ENCODE data around the gene SH3RF2. TPM values are rescaled to one million over a fixed set of nuclear protein-coding genes. Genes with fewer than 3 reads are reported as not detected.
"Not testable (repeated sequence)": the region's sequence is repeated elsewhere in the genome, so short reads cannot be mapped to it uniquely, and the experiment has no call there.

The SH3RF2 gene
- 9.3 TPM for polyA plus RNA-seq (ENCODE audit: insufficient read length)

- no peak for DNase-seq (ENCODE audit: low read depth)
Measured at GRCh38 chr5:145936401-145937131, at the start of gene SH3RF2. Gene SH3RF2 (plus strand): TSS chr5:145936578. CDS start chr5:145937929, 1,351 bp downstream.

- no peak for DNase-seq (ENCODE audit: low read depth)
Measured at GRCh38 chr5:145887217-145887616, 49.2 kb upstream of the SH3RF2 start.

- DNase-seq (ENCODE audit: low read depth), result no peak
Measured at GRCh38 chr5:145887976-145888574, 48.3 kb upstream of the SH3RF2 start.

DNA sequence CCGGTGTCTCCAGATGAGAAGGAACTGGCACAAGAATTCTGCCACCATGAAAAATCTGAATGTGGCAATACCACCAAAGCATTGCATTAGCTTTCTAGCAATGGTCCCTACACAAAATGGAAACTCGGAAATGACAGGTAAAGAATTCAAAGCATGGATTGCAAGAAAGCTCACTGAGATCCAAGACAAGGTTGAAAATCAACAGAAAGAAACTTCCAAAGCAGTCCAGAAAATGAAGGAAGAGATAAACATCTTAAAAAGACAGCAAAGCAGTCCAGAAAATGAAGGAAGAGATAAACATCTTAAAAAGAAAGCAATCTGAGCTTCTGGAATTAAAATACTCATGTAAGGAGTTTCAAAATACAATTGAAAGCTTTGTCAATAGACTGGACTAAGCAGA is 46.8 kb upstream of the SH3RF2 start:
- no peak for DNase-seq (ENCODE audit: low read depth)

GRCh38 chr5:145891378-145891777 is 45.0 kb upstream of the SH3RF2 start:
- DNase-seq (ENCODE audit: low read depth), result not testable (repeated sequence)

GRCh38 chr5:145898171-145898570 is 38.2 kb upstream of the SH3RF2 start:
- no peak for DNase-seq (ENCODE audit: low read depth)

DNA sequence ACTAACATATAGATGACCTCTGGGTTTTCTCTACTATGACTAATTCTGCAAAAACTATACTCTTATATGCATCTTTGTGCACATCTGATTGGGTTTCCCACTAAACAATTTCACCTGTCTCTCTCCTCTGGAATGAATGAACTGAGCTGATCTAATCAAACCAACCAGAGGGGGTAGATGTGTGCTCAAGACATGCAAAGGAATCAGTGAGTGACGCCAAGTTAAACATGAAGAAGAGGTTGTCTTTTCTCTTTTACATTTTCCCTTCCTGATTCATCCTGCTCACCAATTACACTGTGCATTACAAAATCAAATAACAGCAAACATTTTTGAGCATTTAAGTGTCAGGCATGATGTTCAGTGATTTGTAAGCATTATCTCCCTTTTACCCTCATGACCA is 34.0 kb upstream of the SH3RF2 start:
- no peak for DNase-seq (ENCODE audit: low read depth)

GRCh38 chr5:145903113-145903512 is 33.3 kb upstream of the SH3RF2 start:
- no peak for DNase-seq (ENCODE audit: low read depth)

- no peak for DNase-seq (ENCODE audit: low read depth)
Measured at GRCh38 chr5:145903867-145904266, 32.5 kb upstream of the SH3RF2 start.

DNA sequence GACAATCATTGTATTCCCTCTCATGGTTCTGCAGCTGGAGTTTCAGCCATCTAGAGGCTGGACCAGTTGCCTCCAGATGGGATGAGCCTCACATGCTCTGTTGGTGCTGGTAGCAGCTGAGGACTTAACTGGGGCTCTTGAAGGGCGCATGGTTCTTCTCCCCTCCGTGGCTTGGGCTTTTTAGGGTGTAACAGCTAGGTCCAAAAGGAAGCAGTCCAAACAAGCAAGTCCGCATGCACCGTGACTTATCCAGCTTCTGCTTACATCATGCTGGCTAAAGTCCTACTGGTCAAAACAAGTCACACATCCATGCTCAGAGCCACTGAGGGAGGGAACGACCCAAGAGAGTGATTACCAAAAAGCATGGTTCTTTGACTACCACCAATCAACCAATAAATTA is 31.6 kb upstream of the SH3RF2 start:
- no peak for DNase-seq (ENCODE audit: low read depth)

GRCh38 chr5:145906401-145906800 is 30.0 kb upstream of the SH3RF2 start:
- DNase-seq (ENCODE audit: low read depth), result no peak

DNA sequence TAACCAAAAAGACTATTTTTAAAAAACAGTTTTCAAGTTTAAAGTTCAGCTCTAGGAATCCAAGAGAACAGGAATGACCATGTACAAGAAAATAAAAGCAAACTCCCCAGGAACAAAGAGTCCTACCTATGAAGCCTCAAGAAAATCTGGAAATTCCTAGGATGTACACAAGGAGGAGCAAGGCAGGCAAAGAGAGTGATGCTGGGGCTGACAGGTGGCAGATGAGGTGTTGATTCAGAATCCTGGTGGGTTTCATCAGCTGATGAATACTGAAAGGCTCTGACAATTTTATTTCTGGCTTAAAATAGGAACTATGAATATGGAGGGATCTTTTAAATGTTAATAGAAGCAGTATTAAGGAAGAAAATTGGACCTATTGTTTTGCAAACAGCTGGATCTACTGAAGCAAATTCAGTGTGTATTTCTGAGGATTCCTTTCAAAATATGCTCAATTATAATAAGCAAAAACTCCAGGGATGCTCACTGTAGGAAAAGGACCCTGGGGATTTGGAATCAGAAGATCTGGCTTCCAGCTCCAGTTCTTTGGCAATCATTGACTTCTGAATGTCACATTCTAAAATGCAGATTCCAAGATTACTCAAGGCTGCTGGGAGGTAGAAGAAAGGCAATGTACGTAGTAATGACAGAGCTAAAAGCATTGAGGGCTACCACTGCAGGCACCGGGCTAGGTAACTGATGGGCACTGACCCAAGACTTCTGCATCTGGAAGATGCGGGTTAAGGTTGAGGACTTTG is 28.0 kb upstream of the SH3RF2 start:
- DNase-seq (ENCODE audit: low read depth), result no peak

- no peak for DNase-seq (ENCODE audit: low read depth)
Measured at GRCh38 chr5:145911164-145911563, 25.2 kb upstream of the SH3RF2 start.

DNA sequence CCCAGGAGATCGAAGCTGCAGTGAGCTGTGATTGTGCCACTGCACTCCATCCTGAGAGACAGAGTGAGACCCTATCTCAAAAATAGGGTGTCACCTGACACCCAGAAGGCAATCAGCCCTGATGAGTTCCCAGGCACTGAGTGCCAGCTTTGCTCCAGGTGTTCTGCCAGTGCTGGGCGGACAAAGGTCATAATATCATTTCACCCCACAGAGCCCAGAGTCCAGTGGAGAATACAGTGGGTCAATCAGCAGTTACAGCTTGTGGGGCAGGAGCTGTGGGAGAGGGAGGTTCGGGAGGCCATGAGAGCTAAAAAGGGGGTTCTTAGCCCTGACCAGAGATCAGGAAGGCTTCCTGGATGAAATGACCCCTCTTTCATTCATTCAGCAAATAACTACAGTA is 24.4 kb upstream of the SH3RF2 start:
- no peak for DNase-seq (ENCODE audit: low read depth)

DNA sequence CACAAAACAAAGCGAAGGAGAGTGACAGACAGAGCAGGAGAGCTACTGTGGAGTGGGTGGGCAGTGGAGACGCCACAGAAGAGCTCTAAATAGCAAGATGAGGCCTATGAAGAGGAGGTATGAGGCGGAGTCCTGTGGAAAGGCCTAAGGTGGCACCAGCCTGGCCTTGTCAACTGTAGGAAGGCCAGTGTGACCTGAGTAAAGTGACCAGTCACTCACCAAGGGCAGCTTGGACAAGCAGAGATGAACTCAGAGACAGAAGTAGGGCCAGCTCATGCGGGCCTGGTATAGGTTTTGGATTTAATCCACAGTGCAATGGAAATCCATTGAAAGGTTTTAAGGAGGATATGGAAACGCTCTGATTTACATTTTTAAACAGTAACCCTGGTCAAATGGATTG is 23.8 kb upstream of the SH3RF2 start:
- no peak for DNase-seq (ENCODE audit: low read depth)

DNA sequence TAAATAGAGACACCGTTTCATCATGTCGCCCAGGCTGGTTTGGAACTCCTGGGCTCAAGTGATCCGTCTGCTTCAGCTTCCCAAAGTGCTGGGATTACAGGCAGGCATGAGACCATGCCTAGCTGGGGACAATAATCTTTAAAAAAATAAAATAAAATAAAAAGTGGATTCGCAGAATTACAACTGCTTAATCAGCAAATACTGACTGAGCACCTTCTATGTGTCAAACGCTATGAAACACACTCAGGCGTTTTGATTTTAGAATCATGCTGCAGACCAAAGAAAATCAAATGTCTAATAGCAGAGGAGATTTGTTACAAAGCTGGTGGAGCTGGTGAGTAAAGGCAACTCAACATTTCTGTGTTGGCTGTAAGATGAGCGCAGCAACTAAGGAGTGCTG is 22.7 kb upstream of the SH3RF2 start:
- no peak for DNase-seq (ENCODE audit: low read depth)

DNA sequence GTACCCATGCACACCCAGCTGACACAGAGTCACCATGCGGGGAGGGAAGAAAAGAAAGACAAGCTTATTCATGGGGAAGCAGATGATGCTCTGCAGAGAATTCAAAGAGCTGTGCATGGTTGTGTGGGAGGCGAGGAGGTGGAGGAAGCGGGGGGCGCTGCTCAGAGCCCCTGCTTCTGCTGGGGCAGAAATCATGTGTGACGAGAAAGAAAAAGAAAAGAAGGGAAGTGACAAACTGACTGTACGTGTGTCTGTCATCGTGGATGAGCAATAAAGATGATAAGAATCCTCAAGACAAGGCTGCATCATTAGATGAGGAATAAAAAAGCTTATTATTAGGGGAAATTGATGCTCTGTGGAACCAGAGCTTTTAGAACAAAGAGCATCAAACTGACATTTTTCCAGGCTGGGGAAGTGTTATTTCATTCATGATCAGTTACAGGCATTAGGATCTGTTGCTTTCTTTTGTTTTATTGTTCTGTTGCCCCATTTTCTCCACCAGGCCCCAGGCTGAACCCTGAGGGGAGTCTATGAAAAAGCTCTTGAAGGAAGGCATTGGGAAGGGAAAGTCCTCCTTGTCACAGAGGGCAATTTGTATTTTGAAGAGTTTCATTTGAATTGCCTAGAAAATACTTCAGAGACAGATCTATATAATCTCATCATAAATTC is 20.3 kb upstream of the SH3RF2 start:
- DNase-seq (ENCODE audit: low read depth), result no peak

DNA sequence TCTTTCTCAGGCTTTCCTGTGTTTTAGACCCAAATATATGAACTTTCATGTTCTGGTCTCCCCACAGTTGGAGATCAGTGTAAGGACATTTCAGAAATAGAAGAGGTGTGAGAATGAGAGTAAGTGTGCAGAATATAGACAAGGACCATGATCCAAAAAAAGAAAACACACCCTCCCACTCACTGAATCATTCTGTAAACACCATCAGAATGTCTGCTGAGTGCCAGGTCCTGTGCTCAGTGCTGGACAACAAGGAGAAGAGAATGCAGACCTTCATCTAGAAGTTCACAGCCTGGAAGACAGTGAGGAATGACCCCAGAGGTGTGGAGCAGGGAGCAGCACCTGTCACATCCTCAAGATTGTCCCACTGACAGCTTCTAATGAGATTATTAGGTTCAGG is 19.1 kb upstream of the SH3RF2 start:
- no peak for DNase-seq (ENCODE audit: low read depth)

DNA sequence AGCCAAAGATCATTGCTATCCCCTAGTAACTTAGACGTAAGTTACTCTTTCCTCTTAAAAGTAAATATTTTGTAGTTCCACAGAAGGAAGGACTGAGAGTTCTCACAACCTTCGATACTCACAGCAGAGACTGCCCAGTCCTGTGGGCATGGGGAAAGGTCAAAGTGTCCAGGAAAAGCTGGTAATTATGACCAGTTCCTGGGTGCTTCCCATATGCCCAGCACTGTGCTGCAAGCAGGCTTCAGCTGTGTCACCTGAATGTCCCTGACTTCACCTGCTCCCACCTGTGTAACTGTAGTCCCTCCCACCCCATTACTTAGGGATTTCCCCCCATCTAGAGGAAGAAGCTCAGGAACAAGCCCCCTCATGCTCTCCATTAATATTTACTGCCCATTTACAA is 18.0 kb upstream of the SH3RF2 start:
- no peak for DNase-seq (ENCODE audit: low read depth)

DNA sequence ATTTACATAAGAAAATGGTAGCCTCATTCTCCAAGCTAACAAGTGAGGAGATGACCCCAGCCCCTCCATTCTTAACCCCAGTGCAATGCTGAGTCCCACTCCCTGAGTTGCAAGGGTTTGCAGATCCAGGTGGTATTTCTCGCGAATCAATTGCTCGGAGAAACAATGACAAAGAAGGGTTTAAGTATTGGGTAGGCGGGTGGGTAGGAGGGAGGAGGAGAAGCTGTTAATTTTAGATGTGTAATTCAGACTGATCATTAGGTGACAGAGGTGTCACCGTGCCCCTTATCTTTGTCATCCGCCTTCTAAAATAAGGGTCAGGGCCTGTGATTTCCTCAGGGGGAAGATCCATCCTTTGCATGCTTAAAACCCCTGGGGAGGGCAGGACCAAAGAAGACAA is 17.0 kb upstream of the SH3RF2 start:
- DNase-seq (ENCODE audit: low read depth), result no peak

DNA sequence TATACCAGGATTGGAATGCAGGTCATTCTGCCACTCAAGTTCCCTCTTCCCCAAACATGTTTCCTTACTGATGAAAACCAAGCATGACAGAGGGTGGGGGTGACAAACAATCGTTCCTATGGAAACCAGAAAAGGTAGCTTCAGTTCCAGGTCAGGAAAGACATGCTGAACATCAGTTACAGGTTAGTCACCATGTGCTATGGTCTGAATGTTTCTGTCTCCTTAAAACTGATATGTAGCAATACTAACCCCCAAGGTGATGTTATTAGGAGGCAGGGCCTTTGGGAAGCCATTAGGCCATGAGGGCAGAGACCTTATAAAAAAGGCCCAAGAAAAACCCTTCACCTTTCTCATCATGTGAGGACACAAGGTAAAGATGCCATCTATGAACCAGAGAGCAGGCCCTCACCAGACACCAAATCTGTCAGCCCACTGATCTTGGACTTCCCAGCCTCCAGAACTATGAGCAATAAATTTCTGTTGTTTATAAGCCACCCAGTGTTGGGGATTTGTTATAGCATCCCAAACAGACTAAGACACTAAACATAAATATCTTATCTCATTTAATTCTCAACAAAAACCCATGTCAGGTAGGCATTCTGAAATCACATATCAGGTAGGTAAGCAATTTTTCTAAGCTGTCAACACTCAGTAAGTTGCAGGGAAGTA is 15.7 kb upstream of the SH3RF2 start:
- DNase-seq (ENCODE audit: low read depth), result no peak

DNA sequence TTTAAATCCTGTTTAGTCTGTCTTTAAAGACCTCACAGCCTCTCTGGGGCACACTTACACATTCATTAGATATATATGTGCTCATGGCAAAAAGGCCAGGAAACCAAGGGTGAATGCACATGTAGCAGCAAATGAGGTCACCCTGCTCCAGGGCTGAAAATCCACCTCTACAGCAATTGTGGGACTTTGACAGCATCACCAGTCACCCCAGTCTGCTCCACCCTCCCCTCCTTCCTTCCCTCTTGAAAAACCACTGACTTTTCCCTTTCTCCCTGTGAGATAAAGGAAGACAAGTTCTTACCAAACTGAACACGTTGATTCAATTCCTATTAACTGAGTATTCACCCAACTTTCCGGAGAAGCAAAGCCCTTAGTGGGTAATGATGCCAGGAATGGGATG is 15.2 kb upstream of the SH3RF2 start:
- no peak for DNase-seq (ENCODE audit: low read depth)
